Parathyroid adenoma (tissue), 2 donors: ENCODE results near the gene SLC39A13.

Source experiments
- H2AFZ ChIP-seq: fragments of 300-600 bp; sonication (generic); one replicate; pipeline ENCODE4 v1.7.0; 2017; ENCODE audit warnings: antibody characterized with exemption, mild to moderate bottlenecking
- H3K27ac ChIP-seq: fragments of 300-600 bp; sonication (generic); one replicate; pipeline ENCODE4 v1.7.0; 2017
- H3K27me3 ChIP-seq: fragments of 300-600 bp; sonication (generic); one replicate; pipeline ENCODE4 v1.7.0; 2017; ENCODE audit warnings: low read length; ENCODE audit not compliant: control insufficient read depth, insufficient read depth
- H3K36me3 ChIP-seq: fragments of 300-600 bp; sonication (generic); one replicate; pipeline ENCODE4 v1.7.0; 2017; ENCODE audit warnings: low read length; ENCODE audit not compliant: control insufficient read depth, insufficient read depth
- H3K4me1 ChIP-seq: fragments of 300-600 bp; sonication (generic); one replicate; pipeline ENCODE4 v1.7.0; 2017; ENCODE audit warnings: control low read depth
- H3K4me2 ChIP-seq: fragments of 300-600 bp; sonication (generic); one replicate; pipeline ENCODE4 v1.7.0; 2017; ENCODE audit warnings: low read length
- H3K4me3 ChIP-seq: fragments of 300-600 bp; sonication (generic); one replicate; pipeline ENCODE4 v1.7.0; 2017; ENCODE audit warnings: low read depth, low read length
- H3K79me2 ChIP-seq: fragments of 300-600 bp; sonication (generic); one replicate; pipeline ENCODE4 v1.7.0; 2017; ENCODE audit warnings: control low read depth
- H3K9ac ChIP-seq: fragments of 300-600 bp; sonication (generic); one replicate; pipeline ENCODE4 v1.7.0; 2017; ENCODE audit warnings: mild to moderate bottlenecking
- H3K9me3 ChIP-seq: fragments of 300-600 bp; sonication (generic); one replicate; pipeline ENCODE4 v1.7.0; 2017; ENCODE audit warnings: low read length; ENCODE audit not compliant: control insufficient read depth
- TF ChIP-seq, protein P1 (sequence below): fragments of 300-600 bp; sonication (generic); IDR thresholded peaks from one replicate; pipeline ENCODE4 v1.7.0; 2017; ENCODE audit warnings: antibody characterized with exemption, mild to moderate bottlenecking
- donor health status: primary hyperparathyroidism.

SLC39A13 gene

GRCh38 chr11:47376525-47377371 lies 31.6 kb upstream of the SLC39A13 start:
- Histone ChIP-seq H3K4me1 (no peaks in the 10 kb centered on the region), H3K9me3 (no peaks in the 10 kb centered on the region), H2AFZ (no peak overlapping the region), H3K27ac (no peak overlapping the region), H3K4me2 (no peak overlapping the region), H3K9ac (no peak overlapping the region), H3K36me3 (no peaks in the 10 kb centered on the region), H3K27me3 (no peaks in the 10 kb centered on the region), H3K79me2 (no peaks in the 10 kb centered on the region), H3K4me3 (no peak overlapping the region)
- TF ChIP-seq, protein P1, sequence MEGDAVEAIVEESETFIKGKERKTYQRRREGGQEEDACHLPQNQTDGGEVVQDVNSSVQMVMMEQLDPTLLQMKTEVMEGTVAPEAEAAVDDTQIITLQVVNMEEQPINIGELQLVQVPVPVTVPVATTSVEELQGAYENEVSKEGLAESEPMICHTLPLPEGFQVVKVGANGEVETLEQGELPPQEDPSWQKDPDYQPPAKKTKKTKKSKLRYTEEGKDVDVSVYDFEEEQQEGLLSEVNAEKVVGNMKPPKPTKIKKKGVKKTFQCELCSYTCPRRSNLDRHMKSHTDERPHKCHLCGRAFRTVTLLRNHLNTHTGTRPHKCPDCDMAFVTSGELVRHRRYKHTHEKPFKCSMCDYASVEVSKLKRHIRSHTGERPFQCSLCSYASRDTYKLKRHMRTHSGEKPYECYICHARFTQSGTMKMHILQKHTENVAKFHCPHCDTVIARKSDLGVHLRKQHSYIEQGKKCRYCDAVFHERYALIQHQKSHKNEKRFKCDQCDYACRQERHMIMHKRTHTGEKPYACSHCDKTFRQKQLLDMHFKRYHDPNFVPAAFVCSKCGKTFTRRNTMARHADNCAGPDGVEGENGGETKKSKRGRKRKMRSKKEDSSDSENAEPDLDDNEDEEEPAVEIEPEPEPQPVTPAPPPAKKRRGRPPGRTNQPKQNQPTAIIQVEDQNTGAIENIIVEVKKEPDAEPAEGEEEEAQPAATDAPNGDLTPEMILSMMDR = no peak

DNA sequence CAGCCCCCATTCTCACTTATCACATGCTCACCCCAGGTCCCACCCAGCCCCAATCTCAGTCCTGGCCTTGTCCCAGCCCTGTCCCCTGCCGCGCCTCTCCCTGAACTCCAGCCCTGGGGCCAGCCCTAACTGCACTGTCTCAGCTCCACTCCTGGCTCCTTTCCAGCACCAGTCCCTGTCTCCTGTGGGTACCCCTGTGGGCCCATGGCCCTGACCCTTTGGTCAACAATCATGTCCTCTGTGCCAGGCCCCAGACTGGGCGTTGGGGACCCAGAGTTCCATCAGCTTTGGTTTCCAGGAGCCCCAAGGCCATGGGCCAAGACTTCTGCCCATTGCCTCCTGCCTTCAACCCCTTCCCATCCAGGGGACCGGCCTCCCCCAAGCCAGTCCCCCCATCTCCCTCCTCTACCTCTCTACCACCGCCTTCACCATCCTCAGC lies 30.8 kb upstream of the SLC39A13 start:
- no peaks in the 10 kb centered on the region for H3K79me2 ChIP-seq
- peak overlapping the region; percentile 24 for H3K27ac ChIP-seq
- no peak overlapping the region for H3K9ac ChIP-seq
- no peaks in the 10 kb centered on the region for H3K4me1 ChIP-seq
- H3K36me3 ChIP-seq = no peaks in the 10 kb centered on the region
- no peaks in the 10 kb centered on the region for H3K27me3 ChIP-seq
- no peaks in the 10 kb centered on the region for H3K9me3 ChIP-seq
- no peak overlapping the region for H2AFZ ChIP-seq
- H3K4me3 ChIP-seq = no peak overlapping the region
- H3K4me2 ChIP-seq = no peak overlapping the region
- TF ChIP-seq, protein P1 = no peak

DNA sequence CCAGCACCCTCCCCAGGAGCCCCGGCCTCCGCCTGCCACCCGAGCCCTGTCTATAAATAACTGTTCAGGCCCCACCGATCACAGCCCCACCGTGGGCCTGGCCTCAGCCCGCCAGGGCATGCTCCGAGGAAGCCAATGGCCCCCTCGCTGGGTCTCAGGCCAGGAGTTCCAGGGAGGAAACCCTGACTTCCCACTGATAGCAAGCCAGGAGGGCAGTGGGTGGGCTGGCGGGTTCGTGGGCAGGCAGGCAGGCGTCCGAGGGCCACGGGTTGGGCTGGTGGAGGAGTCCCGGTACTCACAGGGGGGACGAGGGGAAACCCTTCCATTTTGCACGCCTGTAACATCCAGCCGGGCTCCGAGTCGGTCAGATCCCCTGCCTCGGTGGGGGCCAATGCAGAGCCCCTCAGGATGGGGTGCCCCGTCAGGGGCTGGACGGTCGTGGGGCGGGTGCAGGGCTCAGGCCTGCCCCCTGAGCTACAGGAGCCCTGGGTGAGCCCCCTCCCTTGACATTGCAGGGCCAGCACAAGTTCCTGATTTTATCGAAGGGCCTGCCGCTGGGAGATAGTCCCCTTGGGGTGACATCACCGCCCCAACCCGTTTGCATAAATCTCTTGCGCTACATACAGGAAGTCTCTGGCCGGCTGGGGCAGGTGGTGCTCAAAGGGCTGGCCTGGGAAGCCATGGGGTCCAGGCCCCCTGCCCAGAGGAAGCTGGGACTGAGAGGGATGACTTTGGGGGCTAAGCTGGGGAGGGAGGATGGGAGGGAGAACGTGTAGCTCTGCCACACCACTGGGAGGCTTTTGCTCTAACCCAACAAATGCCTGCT lies 30.2 kb upstream of the SLC39A13 start, which contains the start of gene SPI1:
Gene SPI1 (minus strand): TSS at position 538 of the 826 bp plus-strand sequence. CDS start 194 bp downstream, at position 344.
- H3K4me3 ChIP-seq = no peak within 1 kb of the TSS
- no peak within 1 kb of the TSS for H3K4me2 ChIP-seq
- no peak within 1 kb of the TSS for H2AFZ ChIP-seq
- H3K4me1 ChIP-seq = no peaks in the 10 kb centered on the region
- no peaks in the 10 kb centered on the region for H3K27me3 ChIP-seq
- TF ChIP-seq, protein P1 = no peak
- H3K9ac ChIP-seq = no peak within 1 kb of the TSS
- H3K79me2 ChIP-seq = no peaks in the 10 kb centered on the region
- H3K9me3 ChIP-seq = no peaks in the 10 kb centered on the region
- H3K36me3 ChIP-seq = no peaks in the 10 kb centered on the region
- H3K27ac ChIP-seq = peak within 1 kb of the TSS; percentile 24

DNA sequence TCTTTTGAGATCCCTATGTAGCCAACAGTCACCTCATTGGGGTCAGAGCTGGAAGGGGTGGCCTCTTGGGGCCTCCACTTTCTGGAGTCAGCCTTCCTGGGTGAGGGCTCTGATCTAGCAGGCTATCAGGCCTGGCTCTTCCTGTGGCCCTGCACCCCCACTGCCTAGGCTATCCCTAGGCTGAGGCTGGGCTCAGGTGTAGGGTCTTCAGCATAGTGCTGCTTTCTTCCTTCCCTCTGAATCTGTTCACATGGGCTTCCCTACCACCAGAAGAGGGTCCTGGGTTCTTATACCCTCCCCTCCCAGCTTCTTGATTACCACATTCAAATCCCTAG lies 29.6 kb upstream of the SLC39A13 start:
- no peaks in the 10 kb centered on the region for H3K36me3 ChIP-seq
- H3K9me3 ChIP-seq = no peaks in the 10 kb centered on the region
- H3K4me2 ChIP-seq = no peak overlapping the region
- no peak overlapping the region for H3K4me3 ChIP-seq
- no peak overlapping the region for H3K27ac ChIP-seq
- no peaks in the 10 kb centered on the region for H3K4me1 ChIP-seq
- no peak overlapping the region for H2AFZ ChIP-seq
- no peaks in the 10 kb centered on the region for H3K27me3 ChIP-seq
- H3K9ac ChIP-seq = no peak overlapping the region
- no peaks in the 10 kb centered on the region for H3K79me2 ChIP-seq
- TF ChIP-seq, protein P1 = no peak
